ENCODE measurements around the gene NPFF. TPM values are rescaled to one million over a fixed set of nuclear protein-coding genes. Genes with fewer than 3 reads are reported as not detected.
"Not testable (repeated sequence)": the region's sequence is repeated elsewhere in the genome, so short reads cannot be mapped to it uniquely, and the experiment has no call there.

Gene NPFF
- not detected in 2 replicates for total RNA-seq (2012; rRNA removed)

GRCh38 chr12:53506881-53507602, at the start of gene NPFF:
Gene NPFF, minus strand, starts transcription at chr12:53507484. Its CDS starts 10 bp downstream, at chr12:53507474.
- Histone ChIP-seq H3K36me3 (ENCODE audit: insufficient read depth, low read length) (peaks cover 44% of the 10 kb centered on the region), H3K9me3 (replicated peaks; ENCODE audit: low read length) (no peaks in the 10 kb centered on the region), H3K4me1 (ENCODE audit: control insufficient read depth, insufficient read depth, low read length) (peaks cover 35% of the 10 kb centered on the region), H3K27me3 (ENCODE audit: control insufficient read depth, insufficient read depth, low read length) (no peaks in the 10 kb centered on the region), H3K4me3 (ENCODE audit: low read length) (no peak within 1 kb of the TSS), H3K9ac (ENCODE audit: low read depth, low read length) (peak within 1 kb of the TSS; percentile 35), H3K4me2 (ENCODE audit: low read length) (peak within 1 kb of the TSS; percentile 42)

- Histone ChIP-seq H3K9ac (ENCODE audit: low read depth, low read length) (no peak overlapping the region), H3K36me3 (ENCODE audit: insufficient read depth, low read length) (peaks cover 35% of the 10 kb centered on the region), H3K27me3 (ENCODE audit: control insufficient read depth, insufficient read depth, low read length) (no peaks in the 10 kb centered on the region), H3K4me1 (ENCODE audit: control insufficient read depth, insufficient read depth, low read length) (peaks cover 6% of the 10 kb centered on the region), H3K4me2 (ENCODE audit: low read length) (no peak overlapping the region), H3K4me3 (ENCODE audit: low read length) (no peak overlapping the region), H3K9me3 (replicated peaks; ENCODE audit: low read length) (no peaks in the 10 kb centered on the region)
These were observed 45.4 kb upstream of the NPFF start for GRCh38 chr12:53552361-53553327.

GRCh38 chr12:53551889-53552291, 44.6 kb upstream of the NPFF start:
- Histone ChIP-seq H3K4me3 (ENCODE audit: low read length) (no peak overlapping the region), H3K9me3 (replicated peaks; ENCODE audit: low read length) (no peaks in the 10 kb centered on the region), H3K9ac (ENCODE audit: low read depth, low read length) (no peak overlapping the region), H3K36me3 (ENCODE audit: insufficient read depth, low read length) (peaks cover 37% of the 10 kb centered on the region), H3K27me3 (ENCODE audit: control insufficient read depth, insufficient read depth, low read length) (no peaks in the 10 kb centered on the region), H3K4me1 (ENCODE audit: control insufficient read depth, insufficient read depth, low read length) (peaks cover 6% of the 10 kb centered on the region), H3K4me2 (ENCODE audit: low read length) (no peak overlapping the region)

DNA sequence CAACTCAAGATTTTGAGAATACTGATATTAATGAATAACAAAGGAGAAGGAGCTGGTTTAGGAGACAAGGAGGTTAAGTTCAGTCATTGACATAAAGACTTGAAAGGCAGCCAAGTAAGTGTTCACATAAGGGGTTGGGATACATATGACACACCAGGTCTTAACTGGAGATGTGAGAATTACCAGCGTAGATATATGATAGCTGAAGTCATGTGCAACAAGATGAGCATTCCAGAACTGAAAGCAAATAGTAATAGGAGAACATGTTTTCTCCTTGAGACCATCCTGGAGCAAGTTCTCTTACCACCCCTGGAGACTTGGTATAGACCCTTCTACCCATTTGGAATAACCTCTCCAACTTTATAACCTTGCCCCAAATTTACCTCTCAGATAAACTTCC, 43.3 kb upstream of the NPFF start:
- Histone ChIP-seq H3K9me3 (replicated peaks; ENCODE audit: low read length) (no peaks in the 10 kb centered on the region), H3K36me3 (ENCODE audit: insufficient read depth, low read length) (peaks cover 37% of the 10 kb centered on the region), H3K4me1 (ENCODE audit: control insufficient read depth, insufficient read depth, low read length) (peaks cover 6% of the 10 kb centered on the region), H3K4me3 (ENCODE audit: low read length) (no peak overlapping the region), H3K4me2 (ENCODE audit: low read length) (no peak overlapping the region), H3K27me3 (ENCODE audit: control insufficient read depth, insufficient read depth, low read length) (no peaks in the 10 kb centered on the region), H3K9ac (ENCODE audit: low read depth, low read length) (no peak overlapping the region)

- not testable (repeated sequence) for H3K27me3 ChIP-seq (ENCODE audit: control insufficient read depth, insufficient read depth, low read length); H3K9ac ChIP-seq (ENCODE audit: low read depth, low read length); H3K4me3 ChIP-seq (ENCODE audit: low read length); H3K4me1 ChIP-seq (ENCODE audit: control insufficient read depth, insufficient read depth, low read length); H3K9me3 ChIP-seq (replicated peaks; ENCODE audit: low read length); H3K4me2 ChIP-seq (ENCODE audit: low read length)
- H3K36me3 ChIP-seq (ENCODE audit: insufficient read depth, low read length) = peaks cover 37% of the 10 kb centered on the region
These were observed 42.8 kb upstream of the NPFF start for GRCh38 chr12:53550131-53550530.

- not testable (repeated sequence) for H3K27me3 ChIP-seq (ENCODE audit: control insufficient read depth, insufficient read depth, low read length); H3K4me1 ChIP-seq (ENCODE audit: control insufficient read depth, insufficient read depth, low read length); H3K9me3 ChIP-seq (replicated peaks; ENCODE audit: low read length); H3K4me3 ChIP-seq (ENCODE audit: low read length); H3K9ac ChIP-seq (ENCODE audit: low read depth, low read length); H3K4me2 ChIP-seq (ENCODE audit: low read length)
- H3K36me3 ChIP-seq (ENCODE audit: insufficient read depth, low read length) = peaks cover 37% of the 10 kb centered on the region
These were observed 41.1 kb upstream of the NPFF start for GRCh38 chr12:53548354-53548753.

DNA sequence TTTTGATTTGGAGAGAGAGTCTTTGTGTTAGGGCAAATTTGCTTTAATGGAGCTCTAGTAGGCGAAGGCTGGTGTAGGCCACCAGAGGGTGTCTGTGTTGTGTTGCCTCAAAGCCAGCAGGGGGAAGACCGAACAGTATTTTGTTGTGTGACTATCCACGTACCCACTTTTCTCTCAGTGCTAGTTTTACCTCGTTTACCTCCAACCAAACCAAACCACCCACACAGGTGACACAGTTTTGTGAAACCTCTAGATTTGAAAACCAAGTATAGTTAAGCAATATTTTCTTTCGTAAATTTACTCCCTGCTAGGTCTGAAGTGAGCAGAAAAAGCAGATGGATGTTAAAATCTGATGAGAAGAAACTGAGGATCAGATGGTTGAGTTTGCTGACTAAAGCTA, 36.3 kb upstream of the NPFF start:
- Histone ChIP-seq H3K9me3 (replicated peaks; ENCODE audit: low read length) (no peaks in the 10 kb centered on the region), H3K9ac (ENCODE audit: low read depth, low read length) (peak overlapping the region; percentile 30), H3K36me3 (ENCODE audit: insufficient read depth, low read length) (peaks cover 45% of the 10 kb centered on the region), H3K4me3 (ENCODE audit: low read length) (no peak overlapping the region), H3K4me1 (ENCODE audit: control insufficient read depth, insufficient read depth, low read length) (peaks cover 3% of the 10 kb centered on the region), H3K27me3 (ENCODE audit: control insufficient read depth, insufficient read depth, low read length) (no peaks in the 10 kb centered on the region), H3K4me2 (ENCODE audit: low read length) (no peak overlapping the region)

GRCh38 chr12:53539526-53539925, 32.2 kb upstream of the NPFF start:
- no peaks in the 10 kb centered on the region for H3K27me3 ChIP-seq (ENCODE audit: control insufficient read depth, insufficient read depth, low read length)
- H3K9me3 ChIP-seq (replicated peaks; ENCODE audit: low read length) = no peaks in the 10 kb centered on the region
- H3K9ac ChIP-seq (ENCODE audit: low read depth, low read length) = no peak overlapping the region
- H3K4me1 ChIP-seq (ENCODE audit: control insufficient read depth, insufficient read depth, low read length) = peaks cover 3% of the 10 kb centered on the region
- no peak overlapping the region for H3K4me2 ChIP-seq (ENCODE audit: low read length)
- H3K36me3 ChIP-seq (ENCODE audit: insufficient read depth, low read length) = peaks cover 60% of the 10 kb centered on the region
- H3K4me3 ChIP-seq (ENCODE audit: low read length) = no peak overlapping the region

- H3K4me3 ChIP-seq (ENCODE audit: low read length) = no peak overlapping the region
- H3K9me3 ChIP-seq (replicated peaks; ENCODE audit: low read length) = no peaks in the 10 kb centered on the region
- no peaks in the 10 kb centered on the region for H3K4me1 ChIP-seq (ENCODE audit: control insufficient read depth, insufficient read depth, low read length)
- H3K4me2 ChIP-seq (ENCODE audit: low read length) = no peak overlapping the region
- peaks cover 70% of the 10 kb centered on the region for H3K36me3 ChIP-seq (ENCODE audit: insufficient read depth, low read length)
- no peaks in the 10 kb centered on the region for H3K27me3 ChIP-seq (ENCODE audit: control insufficient read depth, insufficient read depth, low read length)
- no peak overlapping the region for H3K9ac ChIP-seq (ENCODE audit: low read depth, low read length)
These were observed 31.0 kb upstream of the NPFF start for GRCh38 chr12:53538209-53538689.

DNA sequence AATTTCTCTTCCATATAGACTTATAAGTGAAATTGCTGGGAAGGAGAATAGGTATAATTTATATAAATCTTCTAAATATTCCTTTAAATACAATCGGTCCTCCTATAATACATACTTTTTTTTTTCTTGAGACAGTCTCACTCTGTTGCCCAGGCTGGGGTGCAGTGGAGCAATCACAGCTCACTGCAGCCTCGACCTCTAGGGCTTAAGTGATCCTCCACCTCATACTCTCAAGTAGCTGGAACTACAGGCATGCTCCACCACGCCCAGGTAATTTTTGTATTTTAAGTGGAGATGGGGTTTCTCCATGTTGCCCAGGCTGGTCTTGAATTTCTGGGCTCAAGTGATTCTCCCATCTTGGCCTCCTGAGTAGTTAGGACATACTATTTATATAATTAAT, 29.7 kb upstream of the NPFF start:
- H3K4me1 ChIP-seq (ENCODE audit: control insufficient read depth, insufficient read depth, low read length) = no peaks in the 10 kb centered on the region
- peaks cover 74% of the 10 kb centered on the region for H3K36me3 ChIP-seq (ENCODE audit: insufficient read depth, low read length)
- H3K4me2 ChIP-seq (ENCODE audit: low read length) = no peak overlapping the region
- no peak overlapping the region for H3K4me3 ChIP-seq (ENCODE audit: low read length)
- no peaks in the 10 kb centered on the region for H3K27me3 ChIP-seq (ENCODE audit: control insufficient read depth, insufficient read depth, low read length)
- no peaks in the 10 kb centered on the region for H3K9me3 ChIP-seq (replicated peaks; ENCODE audit: low read length)
- H3K9ac ChIP-seq (ENCODE audit: low read depth, low read length) = no peak overlapping the region

GRCh38 chr12:53533471-53533870, 26.2 kb upstream of the NPFF start:
- Histone ChIP-seq H3K4me3 (ENCODE audit: low read length) (no peak overlapping the region), H3K9me3 (replicated peaks; ENCODE audit: low read length) (no peaks in the 10 kb centered on the region), H3K27me3 (ENCODE audit: control insufficient read depth, insufficient read depth, low read length) (no peaks in the 10 kb centered on the region), H3K4me2 (ENCODE audit: low read length) (no peak overlapping the region), H3K4me1 (ENCODE audit: control insufficient read depth, insufficient read depth, low read length) (peaks cover 4% of the 10 kb centered on the region), H3K36me3 (ENCODE audit: insufficient read depth, low read length) (peaks cover 64% of the 10 kb centered on the region), H3K9ac (ENCODE audit: low read depth, low read length) (no peak overlapping the region)

Measured in skeletal muscle satellite cell (primary cell).